ENCODE measurements around the gene TM9SF2. TPM values are rescaled to one million over a fixed set of nuclear protein-coding genes. Genes with fewer than 3 reads are reported as not detected.
A peak's percentile ranks its signal among the peaks of the same experiment; 100 is the strongest.

Gene TM9SF2
- total RNA-seq, 1 donor, result 160 TPM

GRCh38 chr13:99495466-99496183, 5.6 kb upstream of the TM9SF2 start:
- Histone ChIP-seq H3K27ac (ENCODE audit: low read depth, low read length) (peak overlapping the region; percentile 65), H3K27me3 (ENCODE audit: insufficient read depth, low read length) (no peaks in the 10 kb centered on the region), H3K79me2 (ENCODE audit: insufficient read depth, low read length) (no peaks in the 10 kb centered on the region), H3K9me3 (ENCODE audit: low read depth, low read length) (no peaks in the 10 kb centered on the region), H3K4me3 (ENCODE audit: insufficient read depth, low read length) (peak overlapping the region; percentile 60), H2AFZ (ENCODE audit: low read length) (peak overlapping the region; percentile 79), H3K4me2 (ENCODE audit: insufficient read depth, low read length) (peak overlapping the region; percentile 74), H4K20me1 (ENCODE audit: insufficient read depth, low read length) (no peaks in the 10 kb centered on the region), H3K4me1 (ENCODE audit: insufficient read depth, low read length) (peaks cover 19% of the 10 kb centered on the region), H3K36me3 (ENCODE audit: insufficient read depth, low read length) (no peaks in the 10 kb centered on the region)
- DNase-seq (ENCODE audit: insufficient read length, low spot score, missing footprints), result no peak
- TF ChIP-seq, protein P1, sequence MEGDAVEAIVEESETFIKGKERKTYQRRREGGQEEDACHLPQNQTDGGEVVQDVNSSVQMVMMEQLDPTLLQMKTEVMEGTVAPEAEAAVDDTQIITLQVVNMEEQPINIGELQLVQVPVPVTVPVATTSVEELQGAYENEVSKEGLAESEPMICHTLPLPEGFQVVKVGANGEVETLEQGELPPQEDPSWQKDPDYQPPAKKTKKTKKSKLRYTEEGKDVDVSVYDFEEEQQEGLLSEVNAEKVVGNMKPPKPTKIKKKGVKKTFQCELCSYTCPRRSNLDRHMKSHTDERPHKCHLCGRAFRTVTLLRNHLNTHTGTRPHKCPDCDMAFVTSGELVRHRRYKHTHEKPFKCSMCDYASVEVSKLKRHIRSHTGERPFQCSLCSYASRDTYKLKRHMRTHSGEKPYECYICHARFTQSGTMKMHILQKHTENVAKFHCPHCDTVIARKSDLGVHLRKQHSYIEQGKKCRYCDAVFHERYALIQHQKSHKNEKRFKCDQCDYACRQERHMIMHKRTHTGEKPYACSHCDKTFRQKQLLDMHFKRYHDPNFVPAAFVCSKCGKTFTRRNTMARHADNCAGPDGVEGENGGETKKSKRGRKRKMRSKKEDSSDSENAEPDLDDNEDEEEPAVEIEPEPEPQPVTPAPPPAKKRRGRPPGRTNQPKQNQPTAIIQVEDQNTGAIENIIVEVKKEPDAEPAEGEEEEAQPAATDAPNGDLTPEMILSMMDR (IDR thresholded peaks at IDR 0.05; ENCODE audit: extremely low read depth, low read depth, low read length), result no peak

GRCh38 chr13:99496184-99497142, 4.8 kb upstream of the TM9SF2 start:
- peak; percentile 32 for DNase-seq (ENCODE audit: insufficient read length, low spot score, missing footprints)
- TF ChIP-seq, protein P1 (IDR thresholded peaks at IDR 0.05; ENCODE audit: extremely low read depth, low read depth, low read length), result no peak
- H3K27ac ChIP-seq (ENCODE audit: low read depth, low read length), result peak overlapping the region; percentile 65
- H4K20me1 ChIP-seq (ENCODE audit: insufficient read depth, low read length), result no peaks in the 10 kb centered on the region
- H2AFZ ChIP-seq (ENCODE audit: low read length), result peak overlapping the region; percentile 79
- no peaks in the 10 kb centered on the region for H3K9me3 ChIP-seq (ENCODE audit: low read depth, low read length)
- H3K79me2 ChIP-seq (ENCODE audit: insufficient read depth, low read length), result peaks cover 2% of the 10 kb centered on the region
- no peaks in the 10 kb centered on the region for H3K36me3 ChIP-seq (ENCODE audit: insufficient read depth, low read length)
- H3K4me3 ChIP-seq (ENCODE audit: insufficient read depth, low read length), result peak overlapping the region; percentile 60
- no peaks in the 10 kb centered on the region for H3K27me3 ChIP-seq (ENCODE audit: insufficient read depth, low read length)
- H3K4me2 ChIP-seq (ENCODE audit: insufficient read depth, low read length), result peak overlapping the region; percentile 74
- peaks cover 22% of the 10 kb centered on the region for H3K4me1 ChIP-seq (ENCODE audit: insufficient read depth, low read length)

DNA sequence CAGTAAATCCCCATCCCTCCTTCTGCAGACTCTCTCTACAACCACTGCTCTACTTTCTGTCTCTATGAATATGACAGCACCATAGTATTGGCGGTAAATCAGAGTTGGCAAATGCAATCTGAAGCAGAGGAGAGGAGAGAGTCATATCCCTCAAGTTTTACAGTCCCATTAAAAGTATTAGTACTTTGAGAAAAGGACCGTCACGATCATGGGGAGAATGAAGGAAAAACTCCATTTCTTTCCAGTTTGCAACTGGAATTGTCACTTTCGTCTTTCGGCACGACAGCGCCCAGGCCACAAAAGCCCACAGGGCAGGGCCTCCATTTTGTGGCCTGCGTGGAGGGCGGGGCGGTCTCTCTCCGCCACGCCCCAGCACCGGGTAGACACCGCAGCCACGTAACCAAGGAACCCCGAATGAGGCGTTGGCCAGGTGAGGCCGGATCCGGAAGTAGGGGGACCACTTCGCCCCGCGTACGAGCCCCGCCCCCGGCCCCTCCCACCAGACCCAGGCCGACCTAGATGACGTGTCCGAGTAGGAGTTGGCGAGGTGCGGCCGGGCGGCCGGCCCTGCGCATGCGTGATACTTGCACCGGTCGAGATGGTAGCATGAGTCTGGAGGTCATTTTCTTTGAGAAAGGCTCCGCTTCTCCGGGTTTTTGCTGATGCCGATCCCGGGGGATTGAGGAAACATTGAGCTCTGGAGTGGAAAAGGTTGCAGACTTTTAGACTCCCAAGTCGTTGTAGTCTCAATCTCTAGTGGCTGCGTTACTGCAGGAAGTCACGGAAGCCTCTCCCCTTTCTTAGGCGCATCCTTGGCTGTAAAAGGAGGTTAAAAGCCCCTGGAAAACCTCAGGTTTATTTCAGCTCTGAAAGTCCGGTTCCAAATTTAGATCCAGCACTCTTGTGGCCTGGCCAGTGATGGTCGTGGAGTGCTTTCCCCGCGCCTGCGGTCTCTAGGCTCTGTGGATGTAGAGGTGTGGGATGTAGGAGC, 2.8 kb upstream of the TM9SF2 start:
- Histone ChIP-seq H4K20me1 (ENCODE audit: insufficient read depth, low read length) (peaks cover 3% of the 10 kb centered on the region), H3K27ac (ENCODE audit: low read depth, low read length) (peak overlapping the region; percentile 73), H3K4me1 (ENCODE audit: insufficient read depth, low read length) (peaks cover 33% of the 10 kb centered on the region), H3K36me3 (ENCODE audit: insufficient read depth, low read length) (no peaks in the 10 kb centered on the region), H3K9me3 (ENCODE audit: low read depth, low read length) (no peaks in the 10 kb centered on the region), H2AFZ (ENCODE audit: low read length) (peak overlapping the region; percentile 99), H3K4me3 (ENCODE audit: insufficient read depth, low read length) (peak overlapping the region; percentile 78), H3K79me2 (ENCODE audit: insufficient read depth, low read length) (peaks cover 21% of the 10 kb centered on the region), H3K4me2 (ENCODE audit: insufficient read depth, low read length) (peak overlapping the region; percentile 92), H3K27me3 (ENCODE audit: insufficient read depth, low read length) (no peaks in the 10 kb centered on the region)
- TF ChIP-seq, protein P1 (IDR thresholded peaks at IDR 0.05; ENCODE audit: extremely low read depth, low read depth, low read length), result no peak
- peak; percentile 99 for DNase-seq (ENCODE audit: insufficient read length, low spot score, missing footprints)

All from osteoblast (primary cell).